Thymus (tissue), 11 donors: Measurements from ENCODE around the gene DNAJB2. TPM values are rescaled to one million over a fixed set of nuclear protein-coding genes. Genes with fewer than 3 reads are reported as not detected.

Experiments
- DNase-seq, 9 donors: peaks; one replicate each; pipeline ENCODE4 v3.0.0-alpha.2; 2013; ENCODE audit warnings: low spot score in 9 of 9, low read depth in 6 of 9, missing footprints in 1 of 9
- H3K27ac ChIP-seq, 2 donors: one replicate each; pipeline ENCODE4 v1.5.1; 2013; ENCODE audit warnings: control low read depth in 1 of 2, low read depth in 1 of 2, low read length in 1 of 2, mild to moderate bottlenecking in 1 of 2, moderate library complexity in 1 of 2
- H3K27me3 ChIP-seq, 2 donors: one replicate each; pipeline ENCODE4 v1.5.1; 2013; ENCODE audit warnings: low read length in 1 of 2; ENCODE audit not compliant: control insufficient read depth in 2 of 2, insufficient read depth in 1 of 2
- H3K36me3 ChIP-seq, 2 donors: one replicate each; pipeline ENCODE4 v1.5.1; 2013; ENCODE audit warnings: low read length in 1 of 2, mild to moderate bottlenecking in 1 of 2, moderate library complexity in 1 of 2; ENCODE audit not compliant: control insufficient read depth in 2 of 2, insufficient read depth in 2 of 2
- H3K4me1 ChIP-seq, 2 donors: one replicate each; pipeline ENCODE4 v1.5.1; 2013; ENCODE audit warnings: low read length in 2 of 2; ENCODE audit not compliant: control insufficient read depth in 2 of 2, insufficient read depth in 2 of 2
- H3K4me3 ChIP-seq, 2 donors: one replicate each; pipeline ENCODE4 v1.5.1; 2013; ENCODE audit warnings: low read length in 2 of 2, control low read depth in 1 of 2, mild to moderate bottlenecking in 1 of 2
- H3K9me3 ChIP-seq, 2 donors: one replicate each; pipeline ENCODE4 v1.5.1; 2013; ENCODE audit warnings: low read length in 1 of 2, mild to moderate bottlenecking in 1 of 2; ENCODE audit not compliant: control insufficient read depth in 2 of 2, insufficient read depth in 1 of 2
- WGBS: extraction: QIAGEN DNeasy Blood & Tissue Kit; methylation state at CpG from one replicate; pipeline ENCODE4 v1.1.7; 2013; 5-methylcytosine and 5-hydroxymethylcytosine counted together
- polyA plus RNA-seq: library from polyadenylated mRNA; stranded (reverse); fragments of 200-250 nt; gene quantifications from one replicate; pipeline ENCODE4 v1.2.3, GENCODE V29; 2013
- total RNA-seq: library from RNA; stranded (reverse); fragments of 120-200 nt; gene quantifications from one replicate; pipeline ENCODE4 v1.2.4, GENCODE V29; 2013
- donor health status: healthy.

DNAJB2 gene
- total and polyA plus RNA-seq, 2 donors, result 27.0 to 87.0 TPM

DNA sequence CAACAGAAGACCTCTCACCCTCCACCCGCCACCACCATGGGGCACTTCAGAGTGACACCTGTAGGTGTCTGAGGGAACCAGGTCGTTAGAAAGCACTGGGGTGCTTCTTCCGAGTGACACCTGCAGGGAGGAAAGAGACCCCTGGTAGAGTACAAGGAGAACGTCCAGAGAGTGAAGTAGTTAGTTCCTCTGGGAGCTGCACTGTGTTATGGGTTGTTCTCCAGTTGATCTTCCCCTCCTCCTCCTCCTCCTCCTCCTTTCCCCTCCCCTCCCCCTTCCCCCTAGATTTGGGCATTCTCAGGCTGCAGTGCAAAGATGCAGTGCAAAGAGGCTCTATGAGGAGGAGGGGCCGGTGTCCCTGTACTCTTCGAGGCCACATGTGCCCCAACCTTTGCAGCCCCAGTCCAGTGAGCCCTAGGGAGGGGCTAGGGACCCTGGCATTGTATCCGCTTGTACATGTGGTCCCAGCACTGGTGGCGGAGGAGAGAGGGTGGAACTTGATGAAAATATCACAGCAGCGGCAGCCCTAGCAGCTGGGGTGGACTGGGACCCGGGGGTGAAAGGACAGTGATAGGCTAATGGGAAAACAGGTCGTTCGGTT, 850 bp downstream of the DNAJB2 start:
- WGBS, result 64% methylated on average over 12 of the region's 12 CpGs

GRCh38 chr2:219280651-219281050, 1.5 kb downstream of the DNAJB2 start:
- peaks cover 19 to 35% of the 10 kb centered on the region in 2 donors for H3K4me1 ChIP-seq

More for the DNA sequence above, 850 bp downstream of the DNAJB2 start:
- H3K9me3 ChIP-seq, result no peaks in the 10 kb centered on the region
- peak in 6 of 9 donors; percentile 50 to 88 (median 68) for DNase-seq
- H3K27ac ChIP-seq, result peak overlapping the region; percentile 99 to 100
- peaks cover 19 to 34% of the 10 kb centered on the region in 2 donors for H3K4me1 ChIP-seq
- peak overlapping the region; percentile 74 to 81 for H3K4me3 ChIP-seq
- no peaks in the 10 kb centered on the region for H3K27me3 ChIP-seq
- peaks cover 30 to 44% of the 10 kb centered on the region in 2 donors for H3K36me3 ChIP-seq

DNA sequence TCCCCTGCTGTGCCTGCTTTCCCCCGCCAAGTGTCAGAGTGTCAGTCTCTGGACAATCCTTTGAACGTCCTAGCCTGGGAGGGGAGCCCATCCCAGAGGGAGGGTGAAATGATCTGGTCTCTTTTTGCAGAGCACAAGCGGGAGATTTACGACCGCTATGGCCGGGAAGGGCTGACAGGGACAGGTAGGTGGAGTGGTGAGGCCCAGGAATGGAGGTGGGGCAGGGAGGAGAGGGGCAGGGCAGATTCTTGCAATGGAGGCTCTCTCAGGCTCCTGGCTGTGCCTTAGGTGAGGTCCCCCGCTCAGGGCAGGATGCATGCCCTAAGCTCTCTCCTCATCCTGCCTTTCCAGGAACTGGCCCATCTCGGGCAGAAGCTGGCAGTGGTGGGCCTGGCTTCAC, 2.4 kb downstream of the DNAJB2 start:
- Histone ChIP-seq H3K4me3 (no peak overlapping the region), H3K27me3 (no peaks in the 10 kb centered on the region), H3K36me3 (peaks cover 33 to 59% of the 10 kb centered on the region in 2 donors), H3K9me3 (no peaks in the 10 kb centered on the region), H3K4me1 (peaks cover 19 to 37% of the 10 kb centered on the region in 2 donors), H3K27ac (no peak overlapping the region)
- DNase-seq, result no peak
- 95% methylated on average over 8 of the region's 8 CpGs for WGBS

More at GRCh38 chr2:219280651-219281050, 1.5 kb downstream of the DNAJB2 start:
- no peak for DNase-seq
- WGBS, result 96% methylated on average over 4 of the region's 4 CpGs
- H3K27me3 ChIP-seq, result no peaks in the 10 kb centered on the region
- no peaks in the 10 kb centered on the region for H3K9me3 ChIP-seq
- peaks cover 30 to 50% of the 10 kb centered on the region in 2 donors for H3K36me3 ChIP-seq
- H3K4me3 ChIP-seq, result no peak overlapping the region
- peak overlapping the region in 1 of 2 donors; percentile 100 for H3K27ac ChIP-seq

DNA sequence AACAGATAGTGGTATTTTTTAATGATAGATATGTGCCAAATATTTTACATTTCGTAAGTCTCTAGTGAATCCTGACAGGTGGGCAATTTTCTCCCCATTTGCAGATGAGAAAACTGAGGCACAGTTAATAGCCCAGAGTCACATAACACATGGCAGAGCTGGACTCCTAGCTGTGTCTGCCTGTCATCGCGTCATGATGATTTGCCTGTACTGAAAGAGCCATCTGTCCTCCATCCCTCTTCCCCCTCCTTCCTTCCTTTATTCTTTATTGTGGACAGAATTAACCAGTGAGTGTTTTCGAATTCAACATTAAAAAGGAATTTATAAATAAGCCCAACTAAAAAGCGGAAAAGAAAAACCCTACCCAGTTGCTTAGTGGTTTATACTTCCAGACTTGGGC, 3.2 kb downstream of the DNAJB2 start:
- H3K4me1 ChIP-seq, result peaks cover 19 to 36% of the 10 kb centered on the region in 2 donors
- no peak overlapping the region for H3K27ac ChIP-seq

DNA sequence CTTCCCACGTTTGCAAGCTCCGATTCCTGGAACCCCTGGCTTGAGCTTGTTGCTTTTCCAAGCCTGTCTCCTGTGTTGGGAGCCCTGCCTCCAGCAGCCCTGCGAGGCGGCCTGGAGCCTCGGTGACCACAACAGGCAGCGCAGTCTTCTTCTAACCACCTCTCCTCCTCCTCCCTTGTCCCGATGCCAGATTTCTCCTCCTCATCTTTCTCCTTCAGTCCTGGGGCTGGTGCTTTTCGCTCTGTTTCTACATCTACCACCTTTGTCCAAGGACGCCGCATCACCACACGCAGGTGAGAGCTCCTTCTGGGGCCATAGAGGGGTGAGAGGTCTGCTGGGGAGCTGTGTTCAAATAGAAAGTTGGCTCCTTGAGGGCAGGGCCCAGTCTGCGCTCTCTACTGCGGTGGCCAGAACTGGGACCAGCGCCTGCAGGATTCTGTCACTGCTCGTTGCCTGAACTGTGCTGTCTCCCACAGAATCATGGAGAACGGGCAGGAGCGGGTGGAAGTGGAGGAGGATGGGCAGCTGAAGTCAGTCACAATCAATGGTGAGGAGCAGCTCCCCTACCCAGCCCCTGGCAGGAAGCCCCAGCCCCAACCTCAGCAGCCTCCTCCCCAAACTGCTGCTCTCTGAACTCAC, 3.9 kb downstream of the DNAJB2 start:
- H3K9me3 ChIP-seq, result no peaks in the 10 kb centered on the region
- no peaks in the 10 kb centered on the region for H3K27me3 ChIP-seq
- no peak overlapping the region for H3K27ac ChIP-seq
- H3K36me3 ChIP-seq, result peaks cover 33 to 59% of the 10 kb centered on the region in 2 donors
- peaks cover 14 to 29% of the 10 kb centered on the region in 2 donors for H3K4me1 ChIP-seq
- 95% methylated on average over 17 of the region's 17 CpGs for WGBS
- no peak overlapping the region for H3K4me3 ChIP-seq
- DNase-seq, result no peak

More for the DNA sequence above, 3.2 kb downstream of the DNAJB2 start:
- no peaks in the 10 kb centered on the region for H3K27me3 ChIP-seq
- no peaks in the 10 kb centered on the region for H3K9me3 ChIP-seq
- WGBS, result 96% methylated on average over 5 of the region's 5 CpGs
- no peak for DNase-seq
- no peak overlapping the region for H3K4me3 ChIP-seq
- H3K36me3 ChIP-seq, result peaks cover 33 to 59% of the 10 kb centered on the region in 2 donors

DNA sequence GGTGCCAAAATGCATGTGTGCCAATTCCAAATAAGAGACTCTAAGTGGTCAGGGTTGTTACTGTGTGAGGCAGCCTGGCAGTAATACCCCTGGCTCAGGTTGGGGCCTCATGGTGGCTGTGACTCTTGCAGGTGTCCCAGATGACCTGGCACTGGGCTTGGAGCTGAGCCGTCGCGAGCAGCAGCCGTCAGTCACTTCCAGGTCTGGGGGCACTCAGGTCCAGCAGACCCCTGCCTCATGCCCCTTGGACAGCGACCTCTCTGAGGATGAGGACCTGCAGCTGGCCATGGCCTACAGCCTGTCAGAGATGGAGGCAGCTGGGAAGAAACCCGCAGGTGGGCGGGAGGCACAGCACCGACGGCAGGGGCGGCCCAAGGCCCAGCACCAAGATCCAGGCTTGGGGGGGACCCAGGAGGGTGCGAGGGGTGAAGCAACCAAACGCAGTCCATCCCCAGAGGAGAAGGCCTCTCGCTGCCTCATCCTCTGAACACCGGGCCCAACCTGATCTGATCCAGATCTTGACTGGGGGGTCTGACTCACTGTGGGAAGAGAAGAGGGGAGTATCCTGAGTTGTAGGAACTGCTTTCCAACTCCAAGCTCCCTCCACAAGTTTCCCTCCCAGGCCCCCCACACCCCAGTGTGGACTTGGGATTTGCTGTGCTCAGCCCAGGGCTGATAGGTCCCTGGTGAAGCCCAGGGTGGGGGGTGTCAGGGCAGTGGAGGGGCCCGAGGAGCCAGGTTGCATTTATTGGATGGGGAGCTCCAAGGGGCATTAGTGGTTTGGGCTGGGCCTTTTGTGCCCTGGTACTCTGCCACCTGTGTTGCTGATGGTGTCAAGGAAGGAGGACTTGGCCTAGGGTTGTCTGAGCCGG, 5.6 kb downstream of the DNAJB2 start:
- Histone ChIP-seq H3K36me3 (peaks cover 33 to 59% of the 10 kb centered on the region in 2 donors), H3K27me3 (no peaks in the 10 kb centered on the region), H3K4me1 (peaks cover 7 to 16% of the 10 kb centered on the region in 2 donors), H3K4me3 (no peak overlapping the region), H3K27ac (no peak overlapping the region), H3K9me3 (no peaks in the 10 kb centered on the region)
- DNase-seq, result no peak
- WGBS, result 98% methylated on average over 16 of the region's 16 CpGs

DNA sequence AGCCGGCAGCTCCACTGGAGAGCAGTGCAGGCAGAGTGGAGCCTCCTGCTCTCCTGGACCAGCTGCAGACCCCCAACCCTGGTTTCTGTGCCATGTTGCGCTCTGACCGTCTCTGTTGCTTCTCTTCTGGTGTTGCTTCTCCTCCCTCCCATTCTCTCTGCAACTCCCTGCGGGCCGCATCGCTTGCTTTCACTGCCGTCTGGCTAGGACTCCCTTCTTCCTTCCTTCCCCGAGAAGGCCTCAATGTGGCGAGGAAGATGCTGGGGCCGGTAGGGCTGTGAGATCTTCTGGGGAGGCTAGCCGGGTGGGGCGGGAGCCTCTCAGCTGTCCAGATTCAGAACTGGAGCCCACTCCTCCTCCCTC, 6.2 kb downstream of the DNAJB2 start:
- Histone ChIP-seq H3K9me3 (no peaks in the 10 kb centered on the region), H3K27ac (no peak overlapping the region), H3K4me3 (no peak overlapping the region), H3K4me1 (peaks cover 1 to 10% of the 10 kb centered on the region in 2 donors), H3K27me3 (peaks cover 0 to 2% of the 10 kb centered on the region in 2 donors), H3K36me3 (peaks cover 33 to 59% of the 10 kb centered on the region in 2 donors)
- whole genome bisulfite sequencing, result 98% methylated on average over 12 of the region's 12 CpGs
- no peak for DNase-seq

DNA sequence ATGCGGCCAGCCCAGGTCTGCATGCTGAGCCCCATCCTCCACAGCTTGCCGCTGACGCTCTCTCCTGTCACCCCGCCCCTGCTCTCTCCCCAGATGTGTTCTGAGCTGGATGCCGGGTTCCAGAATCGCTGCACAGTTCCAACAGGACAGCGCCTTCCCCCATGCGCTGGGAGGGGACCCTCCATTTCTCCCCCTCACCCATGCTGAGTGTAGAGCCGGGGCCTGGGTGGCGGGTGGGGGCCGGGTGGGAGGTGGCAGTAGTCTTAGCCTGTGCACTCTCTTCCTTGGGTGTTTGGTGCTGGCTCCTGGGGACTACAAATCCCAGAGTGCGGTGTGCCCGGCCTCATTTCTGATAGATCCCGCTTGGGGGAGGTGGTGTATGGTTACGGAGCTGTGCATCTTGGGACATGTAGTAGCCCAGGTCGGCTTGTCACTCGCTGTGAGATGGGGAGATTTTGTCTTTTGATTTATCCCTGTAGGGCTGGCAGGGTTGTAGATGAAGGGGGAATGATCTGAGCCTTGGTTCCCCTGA, 6.8 kb downstream of the DNAJB2 start:
- H3K9me3 ChIP-seq, result no peaks in the 10 kb centered on the region
- H3K27ac ChIP-seq, result no peak overlapping the region
- peaks cover 29 to 55% of the 10 kb centered on the region in 2 donors for H3K36me3 ChIP-seq
- peaks cover 0 to 4% of the 10 kb centered on the region in 2 donors for H3K4me1 ChIP-seq
- H3K27me3 ChIP-seq, result peaks cover 0 to 8% of the 10 kb centered on the region in 2 donors
- WGBS, result 93% methylated on average over 17 of the region's 17 CpGs
- DNase-seq, result no peak
- H3K4me3 ChIP-seq, result no peak overlapping the region
